Chondrocyte (in vitro differentiated cells): ENCODE data around the gene CATSPER4. TPM values are rescaled to one million over a fixed set of nuclear protein-coding genes. Genes with fewer than 3 reads are reported as not detected.

Experiments
- DNase-seq: peaks from one replicate; pipeline ENCODE4 v3.0.0; 2021; ENCODE audit warnings: mixed read lengths, low spot score
- H3K27ac Mint-ChIP-seq: one replicate; pipeline ENCODE4 v1.8.0; 2021; ENCODE audit warnings: mild to moderate bottlenecking, moderate library complexity, mixed read lengths; ENCODE audit not compliant: unreplicated experiment
- H3K27me3 Mint-ChIP-seq: 2 replicates; pipeline ENCODE4 v1.8.0; 2021; ENCODE audit warnings: low read depth, mixed read lengths
- H3K36me3 Mint-ChIP-seq: 2 replicates; pipeline ENCODE4 v1.8.0; 2021; ENCODE audit warnings: low read depth, mixed read lengths
- H3K4me1 Mint-ChIP-seq: 2 replicates; pipeline ENCODE4 v1.8.0; 2021; ENCODE audit warnings: low read depth, mild to moderate bottlenecking, mixed read lengths
- H3K4me3 Mint-ChIP-seq: one replicate; pipeline ENCODE4 v1.8.0; 2021; ENCODE audit warnings: mild to moderate bottlenecking, moderate library complexity, mixed read lengths; ENCODE audit not compliant: unreplicated experiment
- H3K9me3 Mint-ChIP-seq: 2 replicates; pipeline ENCODE4 v1.8.0; 2021; ENCODE audit warnings: low read depth, mixed read lengths
- CTCF ChIP-seq: fragments of 200-600 bp; sonication (generic); IDR thresholded peaks from 2 replicates; pipeline ENCODE4 v1.5.0; 2021; ENCODE audit warnings: antibody characterized with exemption, mild to moderate bottlenecking, moderate library complexity
- total RNA-seq: library from RNA; stranded (reverse); gene quantifications from 3 replicates; pipeline ENCODE4 v1.2.1, GENCODE V29; 2021

The CATSPER4 gene
- total RNA-seq, 1 donor from 2014 or later: not detected

- Mint-ChIP-seq H3K9me3 (no peaks in the 10 kb centered on the region), H3K36me3 (peaks cover 1% of the 10 kb centered on the region), H3K4me3 (no peak overlapping the region), H3K27ac (no peak overlapping the region), H3K4me1 (no peaks in the 10 kb centered on the region), H3K27me3 (peaks cover 2% of the 10 kb centered on the region)
- no peak for DNase-seq
- no peak for TF ChIP-seq CTCF
Measured at GRCh38 chr1:26187882-26188281, 2.5 kb upstream of the CATSPER4 start.

GRCh38 chr1:26188477-26188876, 1.9 kb upstream of the CATSPER4 start:
- Mint-ChIP-seq H3K9me3 (no peaks in the 10 kb centered on the region), H3K27me3 (peaks cover 2% of the 10 kb centered on the region), H3K36me3 (peaks cover 1% of the 10 kb centered on the region), H3K27ac (no peak overlapping the region), H3K4me3 (no peak overlapping the region), H3K4me1 (no peaks in the 10 kb centered on the region)
- TF ChIP-seq CTCF: no peak
- DNase-seq: no peak

- no peak for TF ChIP-seq CTCF
- peaks cover 1% of the 10 kb centered on the region for H3K36me3 Mint-ChIP-seq
- H3K4me3 Mint-ChIP-seq: no peak overlapping the region
- H3K27ac Mint-ChIP-seq: no peak overlapping the region
- no peak for DNase-seq
- no peaks in the 10 kb centered on the region for H3K4me1 Mint-ChIP-seq
- H3K9me3 Mint-ChIP-seq: no peaks in the 10 kb centered on the region
- H3K27me3 Mint-ChIP-seq: peaks cover 6% of the 10 kb centered on the region
Measured at GRCh38 chr1:26189331-26189730, 1.1 kb upstream of the CATSPER4 start.

GRCh38 chr1:26189751-26190275, 589 bp upstream of the CATSPER4 start:
- Mint-ChIP-seq H3K36me3 (peaks cover 1% of the 10 kb centered on the region), H3K4me1 (no peaks in the 10 kb centered on the region), H3K27me3 (peaks cover 7% of the 10 kb centered on the region), H3K4me3 (no peak overlapping the region), H3K27ac (no peak overlapping the region), H3K9me3 (no peaks in the 10 kb centered on the region)
- no peak for TF ChIP-seq CTCF
- DNase-seq: no peak

GRCh38 chr1:26191739-26192138, 1.3 kb downstream of the CATSPER4 start:
- no peak for DNase-seq
- Mint-ChIP-seq H3K27ac (no peak overlapping the region), H3K4me1 (no peaks in the 10 kb centered on the region), H3K9me3 (no peaks in the 10 kb centered on the region), H3K27me3 (peaks cover 12% of the 10 kb centered on the region), H3K4me3 (no peak overlapping the region), H3K36me3 (peaks cover 1% of the 10 kb centered on the region)
- TF ChIP-seq CTCF: no peak
